ENCODE data around the gene SFTPD.

DNA sequence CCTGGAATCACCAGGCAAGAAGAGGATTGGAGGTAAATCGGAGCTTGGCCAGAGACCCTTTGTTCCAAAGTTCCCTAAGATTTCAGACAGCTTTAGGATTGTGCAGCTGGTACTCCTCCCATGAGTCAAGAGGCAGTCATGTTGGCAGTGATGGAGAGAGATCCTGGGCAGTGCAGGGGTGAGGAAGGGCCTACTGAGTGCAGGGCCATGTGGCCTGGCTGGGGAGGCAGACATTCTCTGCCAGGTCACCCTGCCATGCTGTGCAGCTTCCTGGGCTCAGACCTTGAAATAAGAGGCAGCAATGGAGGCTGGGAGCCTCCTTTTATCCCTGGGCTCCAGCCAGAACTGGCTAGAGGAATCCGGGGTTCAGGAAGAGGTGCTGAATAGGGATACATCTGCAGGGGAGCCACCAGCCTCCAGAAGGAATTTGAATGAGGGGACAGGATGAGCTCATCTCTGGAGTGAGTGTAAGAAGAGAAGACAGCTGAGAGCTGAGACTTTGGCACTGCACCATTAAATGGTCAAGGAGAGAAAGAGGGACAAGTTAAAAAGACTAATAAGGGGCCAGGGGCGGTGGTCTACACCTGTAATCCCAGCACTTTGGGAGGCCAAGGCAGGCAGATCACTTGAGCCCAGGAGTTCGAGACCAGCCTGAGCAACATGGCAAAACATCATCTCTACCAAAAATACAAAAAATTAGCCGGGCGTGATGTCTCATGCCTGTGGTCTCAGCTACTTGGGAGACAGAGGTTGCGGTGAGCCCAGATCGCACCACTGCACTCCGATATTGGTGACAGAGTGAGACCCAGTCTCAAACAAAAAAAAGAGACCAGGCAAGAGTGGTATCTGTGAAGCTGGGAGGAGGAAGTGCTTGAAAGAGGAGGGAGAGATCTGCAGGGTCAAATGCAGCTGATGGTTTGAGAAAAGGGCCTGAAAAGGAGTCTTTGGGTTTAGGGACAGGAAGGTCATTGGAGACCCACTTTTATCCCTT, 12.0 kb downstream of the SFTPD start:
- TF ChIP-seq, protein P1, sequence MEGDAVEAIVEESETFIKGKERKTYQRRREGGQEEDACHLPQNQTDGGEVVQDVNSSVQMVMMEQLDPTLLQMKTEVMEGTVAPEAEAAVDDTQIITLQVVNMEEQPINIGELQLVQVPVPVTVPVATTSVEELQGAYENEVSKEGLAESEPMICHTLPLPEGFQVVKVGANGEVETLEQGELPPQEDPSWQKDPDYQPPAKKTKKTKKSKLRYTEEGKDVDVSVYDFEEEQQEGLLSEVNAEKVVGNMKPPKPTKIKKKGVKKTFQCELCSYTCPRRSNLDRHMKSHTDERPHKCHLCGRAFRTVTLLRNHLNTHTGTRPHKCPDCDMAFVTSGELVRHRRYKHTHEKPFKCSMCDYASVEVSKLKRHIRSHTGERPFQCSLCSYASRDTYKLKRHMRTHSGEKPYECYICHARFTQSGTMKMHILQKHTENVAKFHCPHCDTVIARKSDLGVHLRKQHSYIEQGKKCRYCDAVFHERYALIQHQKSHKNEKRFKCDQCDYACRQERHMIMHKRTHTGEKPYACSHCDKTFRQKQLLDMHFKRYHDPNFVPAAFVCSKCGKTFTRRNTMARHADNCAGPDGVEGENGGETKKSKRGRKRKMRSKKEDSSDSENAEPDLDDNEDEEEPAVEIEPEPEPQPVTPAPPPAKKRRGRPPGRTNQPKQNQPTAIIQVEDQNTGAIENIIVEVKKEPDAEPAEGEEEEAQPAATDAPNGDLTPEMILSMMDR (IDR thresholded peaks at IDR 0.05): no peak
- no peak for TF ChIP-seq POLR2A (IDR thresholded peaks at IDR 0.05)
